T47D (cell line): ENCODE data around the gene CCDC89.

Experiments
- DNase-seq, 2 experiments: peaks; one replicate each; pipeline versions ENCODE4 v3.0.0 to v3.0.0-alpha.2; 2011 to 2012; ENCODE audit warnings: low read depth in 1 of 2, low spot score in 1 of 2
- JUND ChIP-seq: IDR thresholded peaks from 2 replicates; pipeline ENCODE4 v1.6.1; 2012; ENCODE audit warnings: low read depth
- in situ Hi-C: cut with HindIII; loops from 2 replicates; pipeline ENCODE4 v1.10.0; 2016; ENCODE audit warnings: low sequenced_read_pairs, low pct_unique_long_range_greater_than_20kb

The CCDC89 gene

GRCh38 chr11:85685820-85686459 is at the start of gene CCDC89:
Gene CCDC89, minus strand, starts transcription at chr11:85686195. Its CDS starts 65 bp downstream, at chr11:85686130.
- in situ Hi-C loops, result no loop called here
- TF ChIP-seq JUND, result no peak
- peak in 1 of 2 experiments; percentile 77 for DNase-seq

DNA sequence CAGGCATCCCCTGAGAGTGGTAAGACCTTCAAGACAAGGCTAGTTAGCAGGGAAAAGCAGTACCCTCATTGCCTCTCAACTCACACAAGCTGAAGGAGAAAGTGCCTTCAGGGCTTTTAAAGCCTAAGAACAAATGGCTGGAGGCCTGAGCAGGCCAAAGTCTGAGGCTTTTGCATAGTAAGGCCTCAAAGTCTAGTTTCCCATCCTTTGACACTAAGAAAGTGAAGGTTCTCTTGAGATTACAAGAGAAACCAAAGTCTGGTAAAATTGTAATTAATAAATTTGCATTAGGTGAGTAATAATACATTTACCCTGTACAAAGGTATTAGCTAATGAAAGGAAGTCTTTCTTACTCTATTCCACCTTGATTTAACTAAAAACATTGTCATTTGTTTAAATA is 47.0 kb upstream of the CCDC89 start:
- in situ Hi-C loops, result no loop called here
- DNase-seq, result no peak
- no peak for TF ChIP-seq JUND

DNA sequence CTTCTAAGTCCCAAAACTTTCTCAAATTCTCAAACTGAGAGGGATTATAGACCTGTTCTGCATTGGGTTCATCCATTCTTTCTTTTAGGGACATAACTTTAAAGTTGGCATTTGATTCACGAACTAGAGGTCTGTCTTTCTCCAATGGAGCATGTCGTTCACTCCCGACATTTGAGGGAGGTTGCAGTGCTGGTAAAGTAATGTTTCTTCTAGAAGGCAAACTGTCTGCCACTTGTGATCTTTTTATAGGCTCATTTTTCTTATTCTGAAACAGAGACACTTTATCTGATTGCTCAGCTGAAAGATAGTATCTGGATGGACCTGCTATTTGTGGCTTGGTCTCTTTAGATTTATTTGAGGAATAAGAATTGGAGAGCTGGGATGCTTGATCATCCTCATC is 40.4 kb upstream of the CCDC89 start:
- in situ Hi-C loops, result no loop called here
- DNase-seq, result no peak
- no peak for TF ChIP-seq JUND

DNA sequence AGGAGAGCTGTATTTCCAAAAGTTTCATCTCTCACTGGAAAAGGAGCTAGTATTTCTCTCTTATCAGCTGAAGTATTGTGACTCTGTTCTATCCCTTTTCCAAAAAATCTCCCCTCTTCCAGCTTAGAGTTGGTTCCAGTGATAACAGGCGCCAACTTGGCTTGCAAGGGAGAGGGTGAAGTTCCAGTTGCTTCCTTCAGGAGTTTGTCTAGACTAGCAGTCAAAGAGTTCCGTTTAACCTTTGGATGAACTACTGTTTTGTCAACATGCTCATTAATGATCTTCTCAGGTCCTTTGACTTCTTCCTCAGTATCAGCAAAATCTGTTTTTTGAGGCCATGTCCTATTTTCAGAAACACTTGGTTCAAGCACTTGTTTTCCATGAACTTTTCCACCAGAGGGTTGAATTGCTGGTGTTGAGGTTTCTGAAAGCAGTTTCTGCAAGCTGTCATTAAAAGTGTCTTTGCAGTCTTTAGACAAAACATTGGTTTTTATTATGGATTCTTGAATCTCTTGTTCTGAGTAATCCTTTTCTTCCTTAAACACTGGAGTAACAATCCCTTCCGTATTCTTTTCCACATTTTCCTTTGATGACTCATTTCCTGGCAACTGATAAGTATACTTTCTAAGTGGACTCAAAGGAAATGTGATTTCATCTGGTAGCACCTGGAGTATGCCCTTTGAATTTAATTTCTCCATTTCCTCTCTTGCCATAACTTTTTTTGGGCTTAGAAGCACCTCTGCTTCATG is 39.7 kb upstream of the CCDC89 start:
- no peak for TF ChIP-seq JUND
- no peak for DNase-seq
- in situ Hi-C loops, result no loop called here

GRCh38 chr11:85724748-85725465 is 38.9 kb upstream of the CCDC89 start:
- TF ChIP-seq JUND, result no peak
- no peak for DNase-seq
- in situ Hi-C loops, result no loop called here

- DNase-seq, result no peak
- in situ Hi-C loops, result no loop called here
- no peak for TF ChIP-seq JUND
Measured at GRCh38 chr11:85723088-85723487, 37.1 kb upstream of the CCDC89 start.

GRCh38 chr11:85721191-85721590 is 35.2 kb upstream of the CCDC89 start:
- no peak for TF ChIP-seq JUND
- DNase-seq, result no peak
- in situ Hi-C loops, result no loop called here

- no peak for TF ChIP-seq JUND
- DNase-seq, result peak in 1 of 2 experiments; percentile 25
- in situ Hi-C loops, result no loop called here
Measured at GRCh38 chr11:85718991-85719807, 33.2 kb upstream of the CCDC89 start.

DNA sequence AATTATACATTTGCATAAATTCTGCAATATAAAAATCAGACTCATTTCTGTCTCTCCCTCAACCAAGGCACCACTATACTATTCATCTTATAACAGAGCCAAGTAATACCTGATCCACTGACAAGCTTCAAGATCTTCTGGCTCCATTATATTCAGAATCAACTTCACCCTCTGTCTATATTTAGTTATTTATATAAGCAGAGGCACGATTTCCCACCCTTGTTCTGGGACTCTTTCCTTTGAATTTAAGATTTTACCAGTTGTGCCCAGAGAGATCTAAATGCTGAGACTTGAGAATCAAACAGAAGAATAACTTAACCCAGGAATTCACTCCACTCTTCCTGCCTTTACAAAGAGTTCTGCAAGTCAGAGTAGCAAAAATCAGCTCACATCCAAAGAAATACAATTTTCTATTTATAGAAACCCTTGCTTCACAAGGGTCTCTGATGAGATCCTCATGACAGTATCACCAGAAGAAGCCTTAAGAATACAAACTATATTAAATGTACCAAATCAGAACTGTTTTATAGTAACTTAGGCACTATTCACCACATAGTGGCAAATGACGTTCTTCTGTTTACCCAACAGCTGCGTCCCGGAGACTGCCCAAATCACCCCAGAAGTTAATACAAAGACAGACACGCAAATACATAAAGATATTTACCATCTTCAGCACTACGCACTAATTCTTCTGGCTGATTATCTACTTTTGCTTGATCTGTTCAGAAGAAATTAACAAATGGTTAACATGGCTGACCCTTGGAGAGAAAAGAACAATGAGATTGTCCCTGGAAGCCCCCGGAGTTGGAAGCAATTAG is 32.3 kb upstream of the CCDC89 start:
- no peak for DNase-seq
- no peak for TF ChIP-seq JUND
- in situ Hi-C loops, result no loop called here

- in situ Hi-C loops, result no loop called here
- TF ChIP-seq JUND, result no peak
- DNase-seq, result no peak
Measured at GRCh38 chr11:85717429-85717828, 31.4 kb upstream of the CCDC89 start.

- DNase-seq, result no peak
- in situ Hi-C loops, result no loop called here
- no peak for TF ChIP-seq JUND
Measured at GRCh38 chr11:85712953-85713352, 27.0 kb upstream of the CCDC89 start.

DNA sequence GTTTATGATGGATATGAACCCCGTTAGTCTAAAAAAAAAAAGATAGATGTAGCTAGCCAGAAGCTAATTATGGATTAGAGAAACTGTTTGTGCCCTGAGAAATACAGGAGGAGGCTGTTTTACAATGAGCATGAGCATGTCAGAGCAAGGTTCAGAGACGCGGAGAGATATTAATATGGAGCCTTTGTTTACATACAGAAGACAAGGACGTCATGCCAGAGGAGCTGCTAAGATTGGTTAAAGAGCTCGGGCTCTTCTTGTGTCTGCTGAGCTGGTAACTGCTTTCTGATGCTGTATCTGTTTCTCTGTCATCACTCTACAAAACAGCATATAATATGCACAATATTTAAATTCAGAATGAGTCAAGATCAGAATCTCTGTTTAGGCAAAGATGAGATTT is 24.9 kb upstream of the CCDC89 start:
- in situ Hi-C loops, result no loop called here
- DNase-seq, result no peak
- no peak for TF ChIP-seq JUND
